Mammary epithelial cell (primary cell): ENCODE data around the gene CPXM2.

Experiments
- CTCF ChIP-seq, 2 donors: IDR thresholded peaks in 1 of 2; conservative IDR thresholded peaks in 1 of 2; 2 replicates each; pipeline ENCODE4 v1.5.1; 2011 to 2012; ENCODE audit warnings: inconsistent platforms in 2 of 2, low read length in 2 of 2, mild to moderate bottlenecking in 2 of 2, control low read depth in 1 of 2, low read depth in 1 of 2; ENCODE audit not compliant: insufficient read depth in 1 of 2; ENCODE audit errors: extremely low read depth in 1 of 2
- EZH2 ChIP-seq: IDR thresholded peaks from 2 replicates; pipeline ENCODE4 v1.6.1; 2012; ENCODE audit warnings: low read length, inconsistent platforms, borderline replicate concordance

GRCh38 chr10:123847686-123848432 lies 43.7 kb downstream of the CPXM2 start:
- TF ChIP-seq CTCF (conservative IDR thresholded peaks at IDR 0.05 in 1 of 2, IDR thresholded peaks at IDR 0.05 in 1 of 2; ENCODE audit: extremely low read depth in 1 of 2, insufficient read depth in 1 of 2, low read depth in 1 of 2, low read length in 2 of 2) = no peak
- no peak for TF ChIP-seq EZH2
